Measurements from ENCODE around the gene FAM114A2.
"Not testable (repeated sequence)": the region's sequence is repeated elsewhere in the genome, so short reads cannot be mapped to it uniquely, and the experiment has no call there.

The FAM114A2 gene

GRCh38 chr5:154071799-154072413 lies 33.2 kb upstream of the FAM114A2 start:
- Mint-ChIP-seq H3K36me3 (ENCODE audit: low read depth) (peaks cover 29% of the 10 kb centered on the region), H3K27me3 (ENCODE audit: low read depth, poor library complexity) (peaks cover 32% of the 10 kb centered on the region), H3K9me3 (peaks cover 29% of the 10 kb centered on the region), H3K4me1 (peaks cover 26% of the 10 kb centered on the region), H3K27ac (no peak overlapping the region), H3K4me3 (no peak overlapping the region)
- TF ChIP-seq CTCF (IDR thresholded peaks at IDR 0.05): no peak
- no peak for DNase-seq

- H3K9me3 Mint-ChIP-seq: peaks cover 30% of the 10 kb centered on the region
- H3K4me3 Mint-ChIP-seq, H3K27ac Mint-ChIP-seq, DNase-seq: not testable (repeated sequence)
- peaks cover 30% of the 10 kb centered on the region for H3K36me3 Mint-ChIP-seq (ENCODE audit: low read depth)
- H3K4me1 Mint-ChIP-seq: peaks cover 26% of the 10 kb centered on the region
- peaks cover 23% of the 10 kb centered on the region for H3K27me3 Mint-ChIP-seq (ENCODE audit: low read depth, poor library complexity)
Measured at GRCh38 chr5:154069854-154070253, 31.1 kb upstream of the FAM114A2 start.

- peaks cover 12% of the 10 kb centered on the region for H3K27me3 Mint-ChIP-seq (ENCODE audit: low read depth, poor library complexity)
- TF ChIP-seq CTCF (IDR thresholded peaks at IDR 0.05): no peak
- peaks cover 30% of the 10 kb centered on the region for H3K9me3 Mint-ChIP-seq
- peaks cover 39% of the 10 kb centered on the region for H3K36me3 Mint-ChIP-seq (ENCODE audit: low read depth)
- no peak for DNase-seq
- H3K27ac Mint-ChIP-seq: no peak overlapping the region
- no peak overlapping the region for H3K4me3 Mint-ChIP-seq
- H3K4me1 Mint-ChIP-seq: peaks cover under 1% of the 10 kb centered on the region
Measured at GRCh38 chr5:154065971-154066370, 27.3 kb upstream of the FAM114A2 start.

GRCh38 chr5:154063372-154063771 lies 24.7 kb upstream of the FAM114A2 start:
- no peaks in the 10 kb centered on the region for H3K4me1 Mint-ChIP-seq
- no peak for DNase-seq
- TF ChIP-seq CTCF (IDR thresholded peaks at IDR 0.05): no peak
- no peak overlapping the region for H3K27ac Mint-ChIP-seq
- peaks cover 23% of the 10 kb centered on the region for H3K36me3 Mint-ChIP-seq (ENCODE audit: low read depth)
- H3K27me3 Mint-ChIP-seq (ENCODE audit: low read depth, poor library complexity): peaks cover 12% of the 10 kb centered on the region
- no peak overlapping the region for H3K4me3 Mint-ChIP-seq
- H3K9me3 Mint-ChIP-seq: peaks cover 9% of the 10 kb centered on the region

GRCh38 chr5:154060606-154061005 lies 21.9 kb upstream of the FAM114A2 start:
- no peak overlapping the region for H3K27ac Mint-ChIP-seq
- peaks cover 9% of the 10 kb centered on the region for H3K9me3 Mint-ChIP-seq
- H3K4me1 Mint-ChIP-seq: no peaks in the 10 kb centered on the region
- peaks cover 6% of the 10 kb centered on the region for H3K27me3 Mint-ChIP-seq (ENCODE audit: low read depth, poor library complexity)
- no peak for TF ChIP-seq CTCF (IDR thresholded peaks at IDR 0.05)
- H3K36me3 Mint-ChIP-seq (ENCODE audit: low read depth): peaks cover 35% of the 10 kb centered on the region
- no peak overlapping the region for H3K4me3 Mint-ChIP-seq
- DNase-seq: no peak

GRCh38 chr5:154059583-154059982 lies 20.9 kb upstream of the FAM114A2 start:
- DNase-seq: no peak
- Mint-ChIP-seq H3K4me3 (no peak overlapping the region), H3K4me1 (no peaks in the 10 kb centered on the region), H3K36me3 (ENCODE audit: low read depth) (peaks cover 38% of the 10 kb centered on the region), H3K27ac (no peak overlapping the region), H3K9me3 (peaks cover 6% of the 10 kb centered on the region), H3K27me3 (ENCODE audit: low read depth, poor library complexity) (peaks cover 3% of the 10 kb centered on the region)
- TF ChIP-seq CTCF (IDR thresholded peaks at IDR 0.05): no peak
